T-helper 17 cell (primary cell): Measurements from ENCODE around the gene ICAM3. TPM values are rescaled to one million over a fixed set of nuclear protein-coding genes. Genes with fewer than 3 reads are reported as not detected.

ENCODE experiments used
- ATAC-seq: fragments of 150-1000 bp; cut with Tn5 transposase; 2 replicates; pipeline ENCODE4 v1.10.0; 2021; ENCODE audit warnings: mild to moderate bottlenecking, moderate library complexity
- DNase-seq, 3 donors: peaks; one replicate each; pipeline versions ENCODE4 v3.0.0 to v3.0.0-alpha.2; 2020 to 2021
- H3K9me3 ChIP-seq: one replicate; pipeline ENCODE4 v1.7.0; 2013; ENCODE audit warnings: low read length, mild to moderate bottlenecking; ENCODE audit not compliant: control insufficient read depth, poor library complexity, severe bottlenecking
- H3K27ac Mint-ChIP-seq: one replicate; pipeline ENCODE4 v1.8.0; 2022; ENCODE audit warnings: mild to moderate bottlenecking, moderate library complexity, mixed read lengths
- H3K27me3 Mint-ChIP-seq: one replicate; pipeline ENCODE4 v1.8.0; 2022; ENCODE audit warnings: mixed read lengths
- H3K36me3 Mint-ChIP-seq: one replicate; pipeline ENCODE4 v1.8.0; 2022; ENCODE audit warnings: low read depth, mixed read lengths
- H3K4me1 Mint-ChIP-seq: one replicate; pipeline ENCODE4 v1.8.0; 2022; ENCODE audit warnings: mild to moderate bottlenecking, mixed read lengths
- H3K4me3 Mint-ChIP-seq: one replicate; pipeline ENCODE4 v1.8.0; 2022; ENCODE audit warnings: mild to moderate bottlenecking, moderate library complexity, mixed read lengths
- total RNA-seq, 4 donors: library from RNA in 2 of 4; stranded (reverse) in 2 of 4; gene quantifications; one replicate each; pipeline ENCODE4 v1.2.3 and lab custom pipeline; 2022 to 2026

ICAM3 gene
- total RNA-seq, 2 donors from 2014 or later, result 227 to 251 TPM

GRCh38 chr19:10335352-10335985 is 4.0 kb downstream of the ICAM3 start:
- DNase-seq, result no peak
- H3K36me3 Mint-ChIP-seq, result no peaks in the 10 kb centered on the region
- H3K4me1 Mint-ChIP-seq, result peaks cover 36% of the 10 kb centered on the region
- ATAC-seq, result no peak
- H3K9me3 ChIP-seq, result no peaks in the 10 kb centered on the region
- peak overlapping the region; percentile 57 for H3K4me3 Mint-ChIP-seq
- H3K27ac Mint-ChIP-seq, result peak overlapping the region; percentile 8
- H3K27me3 Mint-ChIP-seq, result no peaks in the 10 kb centered on the region

- Mint-ChIP-seq H3K27ac (peak overlapping the region; percentile 19), H3K4me1 (peaks cover 34% of the 10 kb centered on the region), H3K27me3 (no peaks in the 10 kb centered on the region), H3K4me3 (no peak overlapping the region), H3K36me3 (no peaks in the 10 kb centered on the region)
- DNase-seq (no peak), ATAC-seq (no peak)
- H3K9me3 ChIP-seq, result no peaks in the 10 kb centered on the region
Observed at GRCh38 chr19:10334588-10335351, 4.7 kb downstream of the ICAM3 start.

- no peaks in the 10 kb centered on the region for H3K27me3 Mint-ChIP-seq
- peak overlapping the region; percentile 81 for H3K27ac Mint-ChIP-seq
- H3K9me3 ChIP-seq, result no peaks in the 10 kb centered on the region
- H3K4me3 Mint-ChIP-seq, result peak overlapping the region; percentile 92
- DNase-seq, result no peak
- peak; percentile 1 for ATAC-seq
- H3K36me3 Mint-ChIP-seq, result no peaks in the 10 kb centered on the region
- H3K4me1 Mint-ChIP-seq, result peaks cover 26% of the 10 kb centered on the region
Observed at GRCh38 chr19:10333758-10334587, 5.5 kb downstream of the ICAM3 start.

- Mint-ChIP-seq H3K4me1 (peaks cover 18% of the 10 kb centered on the region), H3K27ac (peak within 1 kb of the TSS; percentile 81), H3K4me3 (peak within 1 kb of the TSS; percentile 92), H3K36me3 (no peaks in the 10 kb centered on the region), H3K27me3 (no peaks in the 10 kb centered on the region)
- peak; percentile 92 to 98 (median 97) for DNase-seq
- peak; percentile 96 for ATAC-seq
- no peaks in the 10 kb centered on the region for H3K9me3 ChIP-seq
Observed at GRCh38 chr19:10332965-10333757, 6.3 kb downstream of the ICAM3 start, which contains the start of gene RAVER1. Gene RAVER1 (minus strand): TSS chr19:10333529. CDS start chr19:10333507, 22 bp downstream.

- Mint-ChIP-seq H3K36me3 (no peaks in the 10 kb centered on the region), H3K27ac (peak overlapping the region; percentile 81), H3K4me1 (peaks cover 18% of the 10 kb centered on the region), H3K4me3 (peak overlapping the region; percentile 92), H3K27me3 (no peaks in the 10 kb centered on the region)
- ATAC-seq (no peak), DNase-seq (no peak)
- H3K9me3 ChIP-seq, result no peaks in the 10 kb centered on the region
Observed at GRCh38 chr19:10332158-10332964, 7.1 kb downstream of the ICAM3 start.

DNA sequence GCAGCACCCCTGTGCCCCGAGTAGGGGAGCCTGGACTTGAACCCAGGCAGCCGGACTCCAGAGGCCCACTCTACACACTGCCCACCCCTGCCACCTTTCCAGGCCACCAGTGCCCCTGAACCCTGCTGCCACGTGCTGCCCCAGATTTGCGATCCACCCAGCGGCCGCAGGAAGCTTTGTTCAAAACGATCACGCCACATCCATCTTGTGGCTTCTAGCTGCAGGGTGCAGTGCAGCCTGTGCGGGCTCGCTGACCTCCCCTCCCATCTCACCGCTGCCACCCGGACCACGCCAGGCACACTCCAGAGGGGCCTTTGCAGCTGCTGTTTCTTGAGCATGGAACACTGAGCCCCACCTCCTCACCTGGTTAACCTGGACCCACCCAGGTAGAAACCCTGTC is 9.9 kb downstream of the ICAM3 start:
- Mint-ChIP-seq H3K36me3 (no peaks in the 10 kb centered on the region), H3K27me3 (no peaks in the 10 kb centered on the region)

GRCh38 chr19:10328558-10329429 is 10.6 kb downstream of the ICAM3 start:
- Mint-ChIP-seq H3K27me3 (no peaks in the 10 kb centered on the region), H3K36me3 (no peaks in the 10 kb centered on the region), H3K27ac (peak overlapping the region; percentile 4), H3K4me3 (no peak overlapping the region), H3K4me1 (peaks cover 17% of the 10 kb centered on the region)
- DNase-seq (no peak), ATAC-seq (no peak)
- no peaks in the 10 kb centered on the region for H3K9me3 ChIP-seq

More for the DNA sequence above, 9.9 kb downstream of the ICAM3 start:
- Mint-ChIP-seq H3K27ac (no peak overlapping the region), H3K4me1 (peaks cover 17% of the 10 kb centered on the region), H3K4me3 (no peak overlapping the region)
- no peaks in the 10 kb centered on the region for H3K9me3 ChIP-seq
- ATAC-seq, result no peak
- DNase-seq, result no peak

DNA sequence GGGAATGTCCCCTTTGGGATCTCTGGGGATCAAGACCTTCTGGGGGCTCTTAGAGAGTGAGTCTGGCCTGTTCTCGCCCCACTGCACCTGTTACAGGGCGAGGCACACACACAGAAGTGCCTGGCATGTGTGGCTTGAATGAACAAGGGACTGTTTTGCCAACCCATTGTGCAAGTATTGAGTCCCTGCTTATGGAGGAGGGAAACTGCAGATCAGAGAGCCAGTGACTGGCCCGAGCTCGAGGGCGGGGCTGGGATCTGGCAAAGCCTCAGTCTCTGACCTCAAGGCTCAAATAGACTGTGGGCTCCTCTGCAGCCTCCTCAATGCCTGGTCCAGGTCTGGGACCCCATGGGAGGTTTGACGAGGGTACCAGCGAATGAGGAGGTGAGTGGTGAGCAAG is 11.6 kb downstream of the ICAM3 start:
- Mint-ChIP-seq H3K4me1 (peaks cover 10% of the 10 kb centered on the region), H3K4me3 (no peak overlapping the region), H3K27me3 (no peaks in the 10 kb centered on the region), H3K36me3 (no peaks in the 10 kb centered on the region), H3K27ac (no peak overlapping the region)
- DNase-seq (no peak), ATAC-seq (no peak)
- H3K9me3 ChIP-seq, result no peaks in the 10 kb centered on the region

GRCh38 chr19:10325732-10326131 is 13.7 kb downstream of the ICAM3 start:
- ATAC-seq (no peak), DNase-seq (no peak)
- Mint-ChIP-seq H3K27ac (no peak overlapping the region), H3K36me3 (peaks cover 4% of the 10 kb centered on the region), H3K27me3 (no peaks in the 10 kb centered on the region), H3K4me3 (no peak overlapping the region), H3K4me1 (peaks cover 5% of the 10 kb centered on the region)
- no peaks in the 10 kb centered on the region for H3K9me3 ChIP-seq

- Mint-ChIP-seq H3K4me3 (no peak overlapping the region), H3K27me3 (no peaks in the 10 kb centered on the region), H3K4me1 (peaks cover 8% of the 10 kb centered on the region), H3K27ac (no peak overlapping the region), H3K36me3 (peaks cover 6% of the 10 kb centered on the region)
- ATAC-seq, result peak; percentile 19
- no peaks in the 10 kb centered on the region for H3K9me3 ChIP-seq
- no peak for DNase-seq
Observed at GRCh38 chr19:10321874-10322835, 17.3 kb downstream of the ICAM3 start.
